GM12878 (cell line): ENCODE results near the gene BCKDK. TPM values are rescaled to one million over a fixed set of nuclear protein-coding genes. Genes with fewer than 3 reads are reported as not detected.
A peak's percentile ranks its signal among the peaks of the same experiment; 100 is the strongest.

Source experiments
- BCL3 ChIP-seq: IDR thresholded peaks from 2 replicates; pipeline ENCODE4 v1.6.1; 2011; ENCODE audit warnings: borderline replicate concordance, low read depth, mild to moderate bottlenecking, moderate library complexity, low read length; ENCODE audit not compliant: insufficient read depth, poor library complexity, severe bottlenecking
- CHD4 ChIP-seq: fragments of 200-600 bp; sonication (generic); IDR thresholded peaks from 2 replicates; pipeline ENCODE4 v1.6.1; 2016; ENCODE audit warnings: mild to moderate bottlenecking
- HDAC2 ChIP-seq: fragments of 200-600 bp; sonication (generic); IDR thresholded peaks from 2 replicates; pipeline ENCODE4 v1.6.1; 2017
- IKZF1 ChIP-seq: fragments of 450-650 bp; conservative IDR thresholded peaks from 2 replicates; pipeline ENCODE4 v1.6.1; 2017; ENCODE audit warnings: antibody characterized with exemption, mild to moderate bottlenecking
- IKZF2 ChIP-seq, 2 experiments: fragments of 450-650 bp; IDR thresholded peaks; 2 replicates each; pipeline ENCODE4 v1.6.1; 2017; ENCODE audit warnings: mild to moderate bottlenecking in 2 of 2, moderate library complexity in 2 of 2
- MLLT1 ChIP-seq: fragments of 450-650 bp; IDR thresholded peaks from 2 replicates; pipeline ENCODE4 v1.6.1; 2016; ENCODE audit warnings: mild to moderate bottlenecking
- NFYB ChIP-seq: IDR thresholded peaks from 2 replicates; pipeline ENCODE4 v1.6.1; 2011; ENCODE audit warnings: low read depth, mild to moderate bottlenecking, low read length, improper control_type of control experiment, moderate library complexity; ENCODE audit not compliant: insufficient read depth
- PRDM15 ChIP-seq: fragments of 450-650 bp; formaldehyde crosslinking; IDR thresholded peaks from 2 replicates; pipeline ENCODE4 v1.4.0; 2020; ENCODE audit warnings: mild to moderate bottlenecking, moderate library complexity
- SPI1 ChIP-seq: IDR thresholded peaks from 2 replicates; pipeline ENCODE4 v1.6.1; 2011; ENCODE audit warnings: low read depth, mild to moderate bottlenecking, low read length, moderate library complexity, borderline replicate concordance; ENCODE audit not compliant: insufficient read depth
- SREBF1 ChIP-seq: IDR thresholded peaks from 2 replicates; pipeline ENCODE4 v1.6.1; 2012; ENCODE audit warnings: mild to moderate bottlenecking, low read length
- ZNF274 ChIP-seq: IDR thresholded peaks from one replicate; pipeline ENCODE4 v1.8.0; 2011; ENCODE audit not compliant: insufficient read length, insufficient read depth
- ZNF384 ChIP-seq: IDR thresholded peaks from 2 replicates; pipeline ENCODE4 v1.6.1; 2012; ENCODE audit warnings: low read depth, mild to moderate bottlenecking, low read length, improper control_type of control experiment, borderline replicate concordance
- ZNF622 ChIP-seq: fragments of 450-650 bp; IDR thresholded peaks from 2 replicates; pipeline ENCODE4 v1.6.1; 2017; ENCODE audit warnings: mild to moderate bottlenecking, inconsistent platforms
- polyA plus RNA-seq, 11 experiments: library from polyadenylated mRNA; depleted of rRNA in 4 of 11; unstranded in 6 of 11; stranded (reverse) in 5 of 11; fragments of >200 nt; fragmentation: Nextera tagmentation in 4 of 11; fragmentation: Illumina TruSeq in 1 of 11; extraction: Ambion mirVana in 4 of 11; extraction: Trizol in 1 of 11; gene quantifications; 1 replicate in 1 of 11; 2 replicates in 10 of 11; pipeline versions ENCODE4 v1.2.1 to v1.2.3, GENCODE V29; 2011 to 2016; ENCODE audit warnings: inconsistent platforms in 2 of 11, missing spikeins in 2 of 11, low read depth in 1 of 11
- total RNA-seq, 4 experiments: library from RNA; depleted of rRNA in 3 of 4; stranded (reverse); fragments of >200 nt in 3 of 4; fragmentation: Illumina TruSeq in 1 of 4; extraction: Trizol in 1 of 4; gene quantifications; 2 replicates each; pipeline versions ENCODE4 v1.2.1 to v1.2.3, GENCODE V29; 2013 to 2021

Gene BCKDK
- total and polyA plus RNA-seq, 10 of the 15 experiments (the other 5 are each of a cell fraction or from before 2014, with no cell fraction given) = 0.68 to 56.6 (median 32.8) TPM

GRCh38 chr16:31113121-31114120, 5.2 kb downstream of the BCKDK start (continued):
- no peak for TF ChIP-seq PRDM15 (CRISPR knock-in tag)
- peak; percentile 44 for TF ChIP-seq IKZF1
- TF ChIP-seq SREBF1 = no peak
- TF ChIP-seq NFYB = no peak
- no peak for TF ChIP-seq ZNF622
- TF ChIP-seq IKZF2 (IDR thresholded peaks at IDR 0.05) = peak; percentile 27 to 37; a peak in 1 of 4 replicates
- TF ChIP-seq MLLT1 = no peak
- no peak for TF ChIP-seq CHD4
- TF ChIP-seq HDAC2 = no peak
- no peak for TF ChIP-seq ZNF274
- TF ChIP-seq BCL3 = no peak
- no peak for TF ChIP-seq ZNF384
- TF ChIP-seq SPI1 = 0 out of 2 replicates have a peak, but pooled peaks have one; percentile 3
